RPMI8226 (cell line): ENCODE data around the gene TMEM217.
"Not testable (repeated sequence)": the region's sequence is repeated elsewhere in the genome, so short reads cannot be mapped to it uniquely, and the experiment has no call there.

Experiments used
- DNase-seq: peaks from one replicate; pipeline ENCODE4 v3.0.0-alpha.2; 2015

TMEM217 gene

GRCh38 chr6:37209461-37210205 is 48.3 kb downstream of the TMEM217 start:
- no peak for DNase-seq

- DNase-seq, result no peak
Measured at GRCh38 chr6:37208793-37209192, 49.2 kb downstream of the TMEM217 start.

DNA sequence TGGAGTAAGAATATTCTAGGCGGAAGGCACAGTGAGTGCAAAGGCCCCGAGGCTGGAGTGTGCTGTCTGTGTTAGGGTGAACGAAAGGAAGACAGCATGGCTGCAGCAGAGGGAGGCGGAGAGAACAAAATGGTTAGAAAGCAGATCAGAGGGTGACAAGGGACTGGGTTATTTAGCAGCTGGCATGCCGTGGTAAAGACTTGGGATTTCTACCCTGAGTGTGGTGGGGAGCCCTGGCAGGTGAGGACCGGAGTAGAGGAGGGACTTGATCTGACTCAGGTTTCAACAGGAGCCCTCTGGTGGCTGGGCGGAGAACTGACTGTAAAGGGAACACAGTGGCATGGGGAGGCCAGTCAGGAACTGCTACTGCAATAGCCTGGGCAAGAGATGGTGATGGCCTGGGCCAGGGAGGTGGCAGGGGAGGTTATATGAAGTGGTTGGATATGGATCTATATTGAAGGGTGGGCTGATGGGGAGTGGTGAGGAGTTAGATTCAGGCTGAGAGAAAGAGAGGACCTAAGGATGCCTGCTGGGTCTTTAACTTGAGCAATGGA is 50.0 kb downstream of the TMEM217 start:
- DNase-seq, result peak; percentile 88

- no peak for DNase-seq
Measured at GRCh38 chr6:37206622-37207021, 51.3 kb downstream of the TMEM217 start.

DNA sequence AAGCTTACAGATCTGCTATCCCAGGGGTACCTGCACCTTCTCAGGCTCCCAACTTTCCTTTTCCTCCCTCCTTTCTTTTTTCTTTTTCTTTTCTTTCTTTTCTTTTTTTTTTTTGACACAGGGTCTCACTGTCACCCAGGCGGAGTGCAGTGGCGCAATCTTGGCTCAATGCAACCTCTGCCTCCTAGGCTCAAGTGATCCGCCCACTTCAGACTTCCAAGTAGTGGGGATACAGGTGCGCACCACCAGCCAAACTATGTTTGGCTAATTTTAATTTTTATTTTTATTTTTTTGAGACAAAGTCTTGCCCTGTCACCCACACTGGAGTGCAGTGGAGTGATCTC is 52.0 kb downstream of the TMEM217 start:
- no peak for DNase-seq

- no peak for DNase-seq
Measured at GRCh38 chr6:37205175-37205996, 52.6 kb downstream of the TMEM217 start.

DNA sequence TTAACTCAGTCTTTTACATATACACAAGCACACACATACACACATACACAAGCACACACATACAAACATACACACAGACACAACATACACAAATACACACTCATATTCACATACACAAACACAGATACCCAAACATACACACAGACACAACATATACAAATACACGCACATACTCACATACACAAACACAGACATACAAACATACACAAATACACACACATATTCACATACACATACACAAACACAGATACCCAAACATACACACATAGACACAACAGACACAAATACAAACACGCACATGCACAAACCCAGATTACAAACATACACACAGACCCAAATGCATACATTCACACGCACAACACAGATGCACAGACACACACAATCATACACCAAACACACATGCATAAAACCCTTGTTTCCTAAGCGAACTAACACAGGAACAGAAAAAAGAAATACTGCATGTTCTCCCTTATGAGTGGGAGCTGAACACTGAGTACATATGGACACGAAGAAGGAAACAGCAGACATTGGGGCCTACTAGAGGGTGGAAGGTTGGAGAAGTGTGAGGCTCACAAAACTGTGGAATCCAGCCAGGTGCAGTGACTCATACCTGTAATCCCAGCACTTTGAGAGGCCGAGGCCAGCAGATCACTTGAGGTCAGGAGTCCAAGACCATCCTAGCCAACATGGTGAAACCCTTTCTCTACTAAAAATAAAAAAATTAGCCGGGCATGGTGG is 53.8 kb downstream of the TMEM217 start:
- DNase-seq, result peak; percentile 50

GRCh38 chr6:37202788-37203491 is 55.0 kb downstream of the TMEM217 start:
- no peak for DNase-seq

GRCh38 chr6:37201726-37202125 is 56.2 kb downstream of the TMEM217 start:
- no peak for DNase-seq

DNA sequence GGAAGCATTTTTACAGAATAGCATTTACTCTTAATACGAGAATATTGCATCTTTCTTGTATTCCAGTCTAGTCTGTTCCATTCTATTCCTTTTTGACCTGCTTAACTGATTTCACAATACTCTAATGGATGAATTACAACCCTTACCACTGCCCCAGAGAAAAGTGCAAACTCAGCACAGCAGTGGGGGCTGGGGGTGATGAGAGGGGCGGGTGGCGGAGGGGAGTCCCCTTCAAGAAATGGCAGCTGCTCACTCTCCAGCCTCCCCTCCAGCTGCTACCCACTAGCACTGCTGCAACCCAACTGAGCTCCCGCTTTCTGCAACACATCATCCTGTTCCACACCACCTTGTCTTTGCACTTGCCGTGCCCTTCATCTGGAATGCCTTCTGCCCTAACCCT is 57.9 kb downstream of the TMEM217 start:
- DNase-seq, result no peak

GRCh38 chr6:37196451-37196850 is 61.5 kb downstream of the TMEM217 start:
- DNase-seq, result not testable (repeated sequence)

- DNase-seq, result not testable (repeated sequence)
Measured at GRCh38 chr6:37194886-37195285, 63.1 kb downstream of the TMEM217 start.

GRCh38 chr6:37192666-37193065 is 65.3 kb downstream of the TMEM217 start:
- no peak for DNase-seq

- no peak for DNase-seq
Measured at GRCh38 chr6:37190159-37190535, 67.8 kb downstream of the TMEM217 start.

DNA sequence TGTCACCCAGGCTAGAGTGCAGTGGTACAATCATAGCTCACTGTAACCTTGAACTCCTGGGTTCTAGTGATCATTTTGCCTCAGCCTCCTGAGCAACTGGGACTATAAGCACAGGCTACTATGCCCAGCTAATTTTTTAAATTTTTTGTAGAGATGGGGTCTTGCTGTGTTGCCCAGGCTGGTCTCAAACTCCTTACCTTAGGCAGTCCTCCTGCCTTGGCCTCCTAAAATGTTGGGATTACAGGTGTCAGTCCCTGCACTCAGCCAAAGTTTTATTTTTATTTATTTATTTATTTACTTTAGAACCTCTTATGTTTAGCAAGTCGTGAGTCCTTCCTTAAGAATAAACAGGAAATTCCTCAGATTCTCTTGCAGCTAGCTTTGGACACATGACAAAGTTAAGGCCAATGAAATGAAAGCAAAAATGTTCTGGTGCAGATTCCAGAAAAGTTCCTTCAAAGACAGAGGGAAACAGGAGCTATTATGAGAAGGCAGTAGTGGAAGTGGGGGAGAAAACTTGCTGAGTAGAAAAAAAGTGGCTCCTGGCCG is 68.9 kb downstream of the TMEM217 start:
- DNase-seq, result no peak

GRCh38 chr6:37187321-37188022 is 70.5 kb downstream of the TMEM217 start:
- no peak for DNase-seq

GRCh38 chr6:37185949-37186720 is 71.8 kb downstream of the TMEM217 start:
- not testable (repeated sequence) for DNase-seq

GRCh38 chr6:37182736-37183590 is 75.0 kb downstream of the TMEM217 start:
- peak; percentile 51 for DNase-seq

GRCh38 chr6:37180610-37181009 is 77.3 kb downstream of the TMEM217 start:
- not testable (repeated sequence) for DNase-seq

- no peak for DNase-seq
Measured at GRCh38 chr6:37180075-37180474, 77.9 kb downstream of the TMEM217 start.
